Suprapubic skin (tissue), 3 donors: ENCODE data around the gene C2orf15.

Source experiments
- CTCF ChIP-seq, 2 donors: fragments of 200-600 bp in 1 of 2; fragments of 450-650 bp in 1 of 2; sonication (generic) in 1 of 2; IDR thresholded peaks; one replicate each; pipeline ENCODE4 v1.5.1; 2016 to 2019; ENCODE audit warnings: antibody characterized with exemption in 2 of 2, mild to moderate bottlenecking in 1 of 2, moderate library complexity in 1 of 2
- EP300 ChIP-seq: sonication (generic); formaldehyde crosslinking; IDR thresholded peaks from one replicate; pipeline ENCODE4 v1.6.1; 2017; ENCODE audit warnings: antibody characterized with exemption
- POLR2A ChIP-seq, 2 donors: fragments of 450-650 bp; IDR thresholded peaks; one replicate each; pipeline ENCODE4 v1.6.1; 2017; ENCODE audit warnings: antibody characterized with exemption in 2 of 2, mild to moderate bottlenecking in 2 of 2, moderate library complexity in 2 of 2

- TF ChIP-seq POLR2A (IDR thresholded peaks at IDR 0.05) (no peak), CTCF (IDR thresholded peaks at IDR 0.05) (no peak), EP300 (no peak)
Observed at GRCh38 chr2:99200076-99200800, 58.7 kb downstream of the C2orf15 start.
